GM18861 (cell line): ENCODE results near the gene DTYMK.
"Not testable (repeated sequence)": the region's sequence is repeated elsewhere in the genome, so short reads cannot be mapped to it uniquely, and the experiment has no call there.

Source experiments
- ATAC-seq: cut with Tn5 transposase; IDR thresholded peaks from one replicate; pipeline ENCODE4 v1.9.1; 2021; ENCODE audit not compliant: unreplicated experiment

The DTYMK gene

GRCh38 chr2:241686650-241687425, at the start of gene DTYMK:
TSS of gene DTYMK (minus strand) at chr2:241686815. CDS start at chr2:241686783, 32 bp downstream.
- ATAC-seq: peak; percentile 91

DNA sequence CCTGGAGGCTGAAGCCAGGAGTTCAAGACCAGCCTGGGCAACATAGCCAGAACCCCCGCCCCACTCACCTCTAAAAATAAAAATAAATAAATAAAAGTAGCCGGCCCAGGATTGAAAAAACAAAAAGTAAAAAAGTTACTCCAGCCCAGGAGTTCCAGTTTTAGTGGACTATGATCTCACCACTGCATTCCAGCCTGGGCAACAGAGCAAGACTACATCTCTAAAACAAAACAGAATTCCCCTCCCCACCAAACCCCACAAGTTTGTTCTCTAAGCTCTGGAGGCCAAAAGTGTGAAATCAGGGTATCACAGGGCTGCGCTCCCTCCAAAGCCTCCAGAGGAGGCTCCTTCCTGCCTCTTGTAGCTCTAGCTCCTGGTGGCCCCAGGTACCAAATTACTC, 49.5 kb upstream of the DTYMK start:
- ATAC-seq: no peak

DNA sequence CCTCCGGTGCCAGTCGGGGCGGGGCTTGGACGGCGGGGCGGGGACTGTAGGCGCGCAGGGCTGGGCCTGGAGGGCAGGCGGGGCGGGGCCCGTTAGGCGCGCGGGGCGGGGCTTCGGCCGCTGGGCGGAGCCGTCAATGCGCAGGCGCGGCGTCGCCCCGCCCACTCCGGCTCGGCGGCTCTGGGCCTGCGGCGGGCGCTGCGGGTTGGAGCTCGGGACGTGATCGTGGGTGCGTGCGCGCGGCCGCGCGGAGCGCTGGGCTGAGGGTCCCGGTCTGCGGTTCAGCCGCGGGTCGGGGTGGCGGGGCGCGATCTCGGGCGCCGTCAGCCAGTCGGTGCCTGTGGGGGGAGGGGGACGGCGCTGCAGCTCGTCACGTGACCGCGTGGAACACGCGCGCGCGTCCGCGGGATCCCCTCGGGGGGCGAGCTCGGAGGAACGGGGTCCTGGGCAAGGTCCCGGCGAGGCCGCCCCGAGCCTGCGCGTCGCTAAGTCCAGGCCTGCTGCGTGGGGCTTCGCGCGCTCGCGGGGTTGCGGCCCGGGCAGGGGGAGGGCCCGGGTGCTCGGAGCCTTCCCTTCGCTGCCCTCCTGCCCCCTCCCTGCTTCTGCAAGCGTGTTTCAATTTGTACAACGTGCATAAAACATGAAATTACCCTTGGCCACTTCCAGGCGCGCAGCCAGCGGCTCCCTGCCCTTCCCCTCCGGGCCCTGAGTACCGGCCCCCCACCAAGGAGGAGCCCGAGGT, 48.0 kb upstream of the DTYMK start, which contains the start of gene D2HGDH:
D2HGDH (plus strand) TSS at position 164 of the 742 bp plus-strand sequence. CDS start 595 bp downstream, outside the sequence.
- peak; percentile 62 for ATAC-seq

DNA sequence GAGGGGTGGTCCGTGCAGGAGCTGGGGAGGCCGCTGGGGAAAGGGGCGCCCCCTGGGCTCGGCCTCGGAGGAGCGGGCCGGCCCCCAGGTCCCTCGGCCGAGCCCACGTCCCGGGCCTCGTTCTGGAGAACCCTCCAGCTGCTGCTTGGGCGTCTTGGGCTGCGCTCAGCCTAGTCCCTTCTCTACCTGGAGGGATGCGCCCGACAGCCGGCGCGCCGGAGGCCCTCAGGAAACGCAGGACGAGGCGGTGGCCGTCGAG, 47.5 kb upstream of the DTYMK start:
- ATAC-seq: no peak

DNA sequence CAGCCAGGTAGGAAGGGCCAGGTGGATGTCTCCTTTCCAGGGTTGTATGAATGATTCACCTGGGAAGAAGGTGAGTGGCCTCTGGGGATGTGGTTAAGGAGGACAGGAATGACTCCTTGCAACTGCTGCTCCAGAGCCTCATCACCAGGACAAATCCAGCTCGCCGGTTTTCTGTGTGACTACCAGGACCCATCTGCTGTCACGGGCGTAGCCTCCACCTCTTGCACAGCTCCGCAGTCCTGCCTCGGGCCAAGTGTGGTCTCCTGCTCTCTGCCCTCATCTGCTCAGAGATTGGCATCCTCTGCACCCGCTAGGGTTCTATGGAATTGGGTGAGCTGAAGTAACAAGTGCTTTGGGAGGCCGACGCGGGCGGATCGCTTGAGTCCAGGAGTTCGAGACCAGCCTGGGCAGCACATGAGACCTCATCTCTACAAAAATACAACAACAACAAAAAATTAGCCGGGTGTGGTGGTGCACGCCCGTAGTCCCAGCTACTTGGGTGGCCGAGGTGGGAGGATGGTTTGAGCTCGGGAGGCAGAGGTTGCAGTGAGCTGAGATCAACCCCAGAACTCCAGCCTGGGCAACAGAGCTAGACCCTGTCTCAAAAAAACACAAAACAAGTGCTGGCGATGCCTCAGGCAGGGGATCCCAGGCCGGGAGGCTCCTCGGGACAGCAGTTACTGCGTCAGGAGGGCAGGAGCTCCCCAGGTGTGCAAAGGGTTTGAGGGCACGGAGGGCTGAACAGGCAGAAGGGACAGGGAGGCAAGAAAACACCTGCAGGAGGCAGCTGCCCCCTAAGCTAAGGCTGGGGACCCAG, 47.0 kb upstream of the DTYMK start:
- ATAC-seq: no peak

GRCh38 chr2:241732513-241733186, 46.0 kb upstream of the DTYMK start:
- not testable (repeated sequence) for ATAC-seq

DNA sequence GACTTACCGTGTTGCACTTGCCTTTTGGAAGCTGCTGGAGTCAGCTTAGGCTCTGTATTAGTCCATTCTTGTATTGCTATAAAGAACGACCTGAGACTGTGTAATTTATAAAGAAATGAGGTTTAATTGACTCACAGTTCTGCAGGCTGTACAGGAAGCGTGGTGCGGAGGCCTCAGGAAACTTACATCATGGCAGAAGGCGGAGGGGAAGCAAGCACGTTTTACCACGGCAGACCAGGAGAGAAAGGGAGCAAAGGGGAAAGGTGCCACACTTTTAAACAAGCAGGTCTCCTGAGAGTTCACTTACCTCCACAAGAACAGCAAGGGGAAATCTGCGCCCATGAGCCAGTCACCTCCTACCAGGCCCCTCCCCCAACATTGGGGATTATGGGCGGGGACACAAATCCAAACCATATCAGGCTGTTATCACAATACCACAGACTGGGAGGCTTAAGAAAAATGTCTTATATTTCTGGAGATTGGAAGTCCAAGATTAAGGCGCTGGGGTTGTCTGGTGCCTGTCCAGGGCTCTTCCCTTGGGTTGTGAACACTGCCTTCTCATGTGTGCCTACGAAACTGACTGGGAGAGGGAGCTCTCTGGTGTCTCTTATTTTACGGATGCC, 44.2 kb upstream of the DTYMK start:
- no peak for ATAC-seq

DNA sequence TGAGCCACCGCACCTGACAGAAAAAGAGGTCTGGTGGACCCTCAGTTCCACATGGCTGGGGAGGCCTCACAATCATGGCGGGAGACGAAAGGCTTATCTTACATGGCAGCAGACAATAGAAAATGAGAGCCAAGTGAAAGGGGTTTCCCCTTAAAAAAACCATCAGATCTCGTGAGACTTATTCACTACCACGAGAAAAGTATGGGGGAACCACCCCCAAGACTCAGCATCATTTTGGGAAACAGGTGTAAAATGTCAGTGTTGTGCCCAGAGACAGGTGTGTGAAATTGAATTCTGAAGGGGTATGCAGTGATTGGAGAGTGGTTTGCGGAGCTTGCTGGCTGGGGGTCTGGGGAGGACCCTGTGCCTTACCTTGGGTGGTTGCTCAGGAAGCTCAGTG, 43.3 kb upstream of the DTYMK start:
- ATAC-seq: no peak

DNA sequence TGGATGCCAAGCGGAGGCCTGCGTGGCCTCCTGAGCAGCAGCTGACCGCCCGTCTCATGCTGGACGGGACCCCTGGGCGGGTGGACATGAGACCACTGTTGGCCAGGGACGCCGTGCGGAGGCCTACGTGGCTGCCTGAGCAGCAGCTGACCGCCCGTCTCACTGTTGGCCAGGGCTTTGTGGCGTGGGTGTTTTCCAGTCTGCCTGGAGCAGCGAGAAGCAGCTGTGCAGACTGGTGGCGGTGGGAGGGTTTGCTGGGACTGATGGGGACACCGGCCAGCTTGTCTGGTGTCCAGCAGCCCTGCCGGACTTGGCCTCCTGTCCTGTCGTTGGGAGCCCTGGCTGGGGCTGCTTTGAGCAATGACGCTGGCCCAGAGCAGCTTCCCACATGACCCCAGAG, 42.0 kb upstream of the DTYMK start:
- no peak for ATAC-seq

DNA sequence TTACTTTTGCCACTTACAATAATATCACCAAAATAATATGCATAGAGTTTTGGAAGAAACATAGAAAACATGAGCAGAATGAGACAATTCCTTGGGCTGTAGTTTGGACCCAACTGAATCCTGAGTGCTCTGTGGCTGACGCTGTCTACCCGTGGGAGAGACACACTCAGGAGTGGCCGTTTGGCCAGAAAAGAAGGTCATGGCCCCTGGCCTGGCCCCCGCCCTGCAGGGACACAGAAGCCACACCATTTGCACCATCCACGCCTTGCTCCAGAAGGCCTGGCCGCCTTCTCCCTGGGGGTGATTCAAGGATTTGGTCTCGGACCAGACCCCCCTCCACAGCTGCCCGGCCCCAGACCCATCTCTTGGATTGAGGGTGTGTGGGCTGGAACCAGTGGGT, 41.4 kb upstream of the DTYMK start:
- ATAC-seq: no peak

- no peak for ATAC-seq
Observed at GRCh38 chr2:241726459-241726858, 39.8 kb upstream of the DTYMK start.

DNA sequence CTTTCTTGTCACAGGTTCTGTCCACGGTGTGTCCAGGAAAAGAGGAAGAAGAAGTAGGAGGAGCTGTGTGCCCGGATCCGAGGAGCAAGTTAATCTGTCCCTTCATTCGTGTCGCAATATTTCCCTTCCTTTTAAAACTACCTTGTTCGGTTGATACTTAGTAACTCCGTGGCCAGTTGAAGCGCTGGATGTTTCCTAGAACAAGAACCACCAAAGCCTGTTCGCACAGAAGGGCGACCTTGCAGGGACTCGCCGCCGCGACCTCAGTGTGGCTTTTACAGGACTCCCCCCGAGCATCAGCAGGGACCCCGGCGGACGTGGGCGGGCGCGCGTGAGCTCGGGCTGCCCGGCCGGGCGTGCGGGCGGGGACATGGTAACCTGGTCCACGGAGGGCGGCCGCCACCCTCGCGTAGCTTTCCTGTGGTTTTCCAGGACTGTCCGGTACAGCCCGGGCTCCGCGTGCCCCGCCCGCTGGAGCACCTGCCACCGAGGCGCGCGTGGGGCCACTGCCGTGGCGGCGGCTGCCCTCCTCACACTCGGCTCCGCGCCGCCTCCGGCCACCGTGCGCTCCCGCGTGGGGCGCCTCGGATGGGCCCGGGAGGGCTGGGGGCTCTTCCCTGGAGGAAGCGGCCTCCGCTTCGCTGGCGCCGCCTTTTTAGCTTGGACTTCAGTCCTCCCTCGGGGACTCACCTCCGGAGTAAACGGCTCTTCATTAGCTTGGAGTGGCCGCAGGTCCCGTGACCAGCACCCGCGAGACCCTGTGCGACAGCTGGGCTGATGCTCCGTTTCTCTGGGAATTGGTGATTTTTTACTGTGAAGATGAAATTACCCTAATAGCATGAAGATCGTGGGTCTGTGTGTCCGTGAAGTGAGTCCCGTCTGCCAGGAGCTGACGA, 38.6 kb upstream of the DTYMK start:
- ATAC-seq: no peak

- no peak for ATAC-seq
Observed at GRCh38 chr2:241724259-241724974, 37.8 kb upstream of the DTYMK start.

- no peak for ATAC-seq
Observed at GRCh38 chr2:241722896-241723454, 36.4 kb upstream of the DTYMK start.

DNA sequence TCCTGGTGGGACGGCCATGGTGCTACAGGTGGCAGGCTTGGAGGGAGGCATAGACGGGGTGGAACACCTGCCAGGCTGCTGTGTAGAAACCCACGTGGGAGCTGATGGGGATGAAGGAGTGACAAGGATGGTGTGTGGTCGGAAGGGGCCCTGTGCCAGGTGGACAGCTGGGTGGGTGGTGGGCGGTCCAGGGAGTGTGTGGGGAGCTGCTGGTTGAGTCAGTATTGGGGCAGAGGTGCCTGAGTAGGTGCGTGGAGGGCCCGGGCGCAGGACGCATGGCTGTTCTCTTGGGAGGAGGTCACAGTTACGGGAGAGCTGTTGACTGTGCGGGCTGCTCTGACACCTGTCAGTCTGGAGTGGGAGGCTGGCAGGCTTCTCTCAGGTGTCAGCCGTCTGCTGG, 35.2 kb upstream of the DTYMK start:
- ATAC-seq: no peak

- ATAC-seq: no peak
Observed at GRCh38 chr2:241720560-241720959, 33.9 kb upstream of the DTYMK start.

DNA sequence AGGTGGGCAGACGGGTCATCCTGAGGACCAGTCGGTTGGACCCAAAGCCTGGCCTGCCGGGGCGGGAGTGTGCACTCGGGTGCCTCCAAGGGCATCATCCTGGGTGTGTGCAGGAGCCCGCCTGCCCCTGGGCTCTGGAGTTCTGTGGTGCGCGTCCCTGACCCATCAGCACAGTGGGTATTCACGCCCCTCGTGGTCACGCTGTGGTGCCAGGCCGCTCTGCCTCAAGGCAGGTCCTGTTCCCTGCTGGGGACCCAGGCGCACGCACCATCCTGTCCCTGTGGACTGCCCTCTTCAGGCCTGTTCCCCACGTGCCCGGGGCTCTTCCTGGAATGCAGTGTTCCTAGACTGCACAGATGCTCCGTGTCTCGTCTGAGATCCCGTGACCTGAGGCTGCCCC, 33.5 kb upstream of the DTYMK start:
- ATAC-seq: no peak

DNA sequence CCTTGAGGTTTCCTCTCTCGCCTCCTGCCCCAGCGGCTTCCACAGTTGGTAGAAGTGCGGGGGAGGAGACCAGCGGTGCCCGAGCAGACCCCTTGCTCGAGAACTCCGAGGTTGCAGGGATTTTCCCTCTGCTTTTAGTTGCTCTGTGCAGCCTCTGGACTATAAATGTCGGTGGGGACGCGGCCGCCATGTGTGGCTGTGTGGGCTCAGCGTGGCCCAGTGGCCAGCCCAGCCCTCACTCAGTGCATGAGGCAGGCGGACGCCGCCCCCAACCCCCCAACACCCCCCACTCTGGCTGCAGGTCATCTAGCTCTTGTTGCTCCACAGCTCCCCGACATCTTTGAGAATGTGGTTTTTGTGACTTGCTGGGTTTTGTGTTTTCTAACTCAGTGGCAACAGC, 32.5 kb upstream of the DTYMK start:
- ATAC-seq: no peak

DNA sequence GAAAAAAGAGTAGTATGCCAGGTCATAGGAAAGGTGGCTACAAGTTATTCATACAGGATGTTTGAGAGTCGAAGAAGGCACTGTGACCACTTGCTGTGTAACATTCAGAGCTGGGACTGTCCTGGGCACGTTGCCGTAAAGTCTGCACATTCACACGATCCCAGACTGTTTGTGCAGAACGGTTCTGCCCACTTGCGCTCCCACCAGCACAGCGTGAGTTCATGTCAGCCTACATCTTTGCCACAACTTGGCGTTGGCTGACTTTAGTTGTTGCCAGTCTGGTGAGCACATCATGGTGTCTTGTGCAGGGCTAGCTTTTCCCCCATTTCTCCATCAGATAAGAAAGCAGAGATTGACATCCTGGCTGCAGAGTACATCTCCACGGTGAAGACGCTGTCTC, 22.3 kb upstream of the DTYMK start:
- no peak for ATAC-seq
